GOT3 (cell line): ENCODE data around the gene RBM19.

ENCODE experiments used
- DNase-seq: peaks from one replicate; lab custom pipeline; 2025; ENCODE audit warnings: mixed read lengths; lab: John Stamatoyannopoulos, UW

Gene RBM19

GRCh38 chr12:113955109-113955970, 10.8 kb downstream of the RBM19 start:
- no peak for DNase-seq

- no peak for DNase-seq
These were observed 11.6 kb downstream of the RBM19 start for GRCh38 chr12:113954547-113954946.

GRCh38 chr12:113950873-113951272, 15.3 kb downstream of the RBM19 start:
- DNase-seq: no peak

GRCh38 chr12:113949321-113950305, 16.5 kb downstream of the RBM19 start:
- no peak for DNase-seq

- no peak for DNase-seq
These were observed 17.8 kb downstream of the RBM19 start for GRCh38 chr12:113948151-113948914.

- no peak for DNase-seq
These were observed 19.9 kb downstream of the RBM19 start for GRCh38 chr12:113946175-113946574.

GRCh38 chr12:113945174-113946173, 20.7 kb downstream of the RBM19 start:
- DNase-seq: no peak

- no peak for DNase-seq
These were observed 23.9 kb downstream of the RBM19 start for GRCh38 chr12:113942209-113942608.

- no peak for DNase-seq
These were observed 25.0 kb downstream of the RBM19 start for GRCh38 chr12:113941208-113941486.

- no peak for DNase-seq
These were observed 25.5 kb downstream of the RBM19 start for GRCh38 chr12:113940357-113941207.

- no peak for DNase-seq
These were observed 26.3 kb downstream of the RBM19 start for GRCh38 chr12:113939867-113940266.

- no peak for DNase-seq
These were observed 27.7 kb downstream of the RBM19 start for GRCh38 chr12:113938471-113938870.

GRCh38 chr12:113936460-113936859, 29.7 kb downstream of the RBM19 start:
- DNase-seq: no peak

- DNase-seq: no peak
These were observed 30.7 kb downstream of the RBM19 start for GRCh38 chr12:113935459-113935858.

- DNase-seq: no peak
These were observed 31.2 kb downstream of the RBM19 start for GRCh38 chr12:113934946-113935345.

- no peak for DNase-seq
These were observed 31.9 kb downstream of the RBM19 start for GRCh38 chr12:113934060-113934814.

GRCh38 chr12:113933201-113933786, 32.8 kb downstream of the RBM19 start:
- peak; percentile 13 for DNase-seq

- DNase-seq: no peak
These were observed 33.5 kb downstream of the RBM19 start for GRCh38 chr12:113932381-113933196.
